ENCODE data around the gene SYTL5.

The SYTL5 gene

GRCh38 chrX:38175139-38175538 lies 168.8 kb downstream of the SYTL5 start:
- TF ChIP-seq POLR2AphosphoS5 (IDR thresholded peaks at IDR 0.05; ENCODE audit: borderline replicate concordance, low read depth, low read length) (no peak), EZH2 (IDR thresholded peaks at IDR 0.05) (no peak), FOXP2 (optimal IDR thresholded peaks at IDR 0.05; ENCODE audit: control extremely low read depth, extremely low read length, insufficient read depth) (no peak)
- no peak overlapping the region for H3K9ac ChIP-seq (ENCODE audit: insufficient read length)
- no peak for DNase-seq (ENCODE audit: low read depth, low spot score)

GRCh38 chrX:38178396-38178795 lies 172.0 kb downstream of the SYTL5 start:
- H3K9ac ChIP-seq (ENCODE audit: insufficient read length) = no peak overlapping the region
- no peak overlapping the region for H3K4me3 ChIP-seq
- H3K9me3 ChIP-seq (ENCODE audit: low read depth, low read length) = no peaks in the 10 kb centered on the region
- no peaks in the 10 kb centered on the region for H3K36me3 ChIP-seq (ENCODE audit: insufficient read depth, low read length)
- DNase-seq (ENCODE audit: low read depth, low spot score) = no peak
- TF ChIP-seq EZH2 (IDR thresholded peaks at IDR 0.05) (no peak), POLR2AphosphoS5 (IDR thresholded peaks at IDR 0.05; ENCODE audit: borderline replicate concordance, low read depth, low read length) (no peak), FOXP2 (optimal IDR thresholded peaks at IDR 0.05; ENCODE audit: control extremely low read depth, extremely low read length, insufficient read depth) (no peak)
- H3K27ac ChIP-seq = no peak overlapping the region

More at GRCh38 chrX:38175139-38175538, 168.8 kb downstream of the SYTL5 start:
- H3K9me3 ChIP-seq (ENCODE audit: low read depth, low read length) = no peaks in the 10 kb centered on the region
- no peak overlapping the region for H3K4me3 ChIP-seq
- H3K27ac ChIP-seq = no peak overlapping the region
- no peaks in the 10 kb centered on the region for H3K36me3 ChIP-seq (ENCODE audit: insufficient read depth, low read length)

Data from SK-N-MC (cell line).